HUES48 (cell line): ENCODE measurements around the gene GPR17.

Source experiments
- H3K27ac ChIP-seq: one replicate; pipeline ENCODE4 v1.7.0; 2013; ENCODE audit warnings: low read depth, low read length, inconsistent platforms
- H3K27me3 ChIP-seq: 2 replicates; pipeline ENCODE4 v1.6.1; 2013; ENCODE audit warnings: mild to moderate bottlenecking, low read length; ENCODE audit not compliant: control insufficient read depth, insufficient read depth
- H3K36me3 ChIP-seq: 2 replicates; pipeline ENCODE4 v1.6.1; 2013; ENCODE audit warnings: low read length; ENCODE audit not compliant: control insufficient read depth, insufficient read depth
- H3K4me1 ChIP-seq: 2 replicates; pipeline ENCODE4 v1.6.1; 2013; ENCODE audit warnings: mild to moderate bottlenecking, low read length; ENCODE audit not compliant: control insufficient read depth, insufficient read depth
- H3K4me3 ChIP-seq: 2 replicates; pipeline ENCODE4 v1.5.1; 2013; ENCODE audit warnings: mild to moderate bottlenecking, low read depth, low read length
- H3K9ac ChIP-seq: 2 replicates; pipeline ENCODE4 v1.6.1; 2013; ENCODE audit warnings: mild to moderate bottlenecking, low read depth, low read length, moderate library complexity
- H3K9me3 ChIP-seq: 2 replicates; pipeline ENCODE4 v1.6.1; 2013; ENCODE audit warnings: low read length; ENCODE audit not compliant: control insufficient read depth, insufficient read depth

GPR17 gene

DNA sequence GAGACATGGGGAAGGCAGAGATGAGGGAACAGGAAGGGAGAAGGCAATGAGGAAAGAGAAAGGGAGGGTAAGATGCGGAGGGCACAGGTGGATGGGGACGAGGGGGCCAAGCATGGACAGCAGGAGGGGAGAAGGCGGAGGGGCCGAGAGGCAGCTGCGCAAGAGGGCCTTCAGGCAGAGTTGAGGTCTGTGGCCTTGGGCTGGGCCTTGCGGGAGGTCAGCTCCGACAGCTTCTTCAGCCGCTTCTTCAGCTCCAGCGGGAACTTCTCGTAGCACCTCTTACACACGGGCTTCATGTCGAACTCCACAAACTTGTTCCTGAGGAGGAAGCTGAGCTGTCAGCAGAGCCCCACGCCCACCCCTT, 6.9 kb upstream of the GPR17 start:
- no peak overlapping the region for H3K4me3 ChIP-seq
- no peak overlapping the region for H3K9ac ChIP-seq
- no peaks in the 10 kb centered on the region for H3K36me3 ChIP-seq
- H3K4me1 ChIP-seq: peaks cover 14% of the 10 kb centered on the region
- no peaks in the 10 kb centered on the region for H3K27me3 ChIP-seq
- no peaks in the 10 kb centered on the region for H3K9me3 ChIP-seq
- no peak overlapping the region for H3K27ac ChIP-seq

DNA sequence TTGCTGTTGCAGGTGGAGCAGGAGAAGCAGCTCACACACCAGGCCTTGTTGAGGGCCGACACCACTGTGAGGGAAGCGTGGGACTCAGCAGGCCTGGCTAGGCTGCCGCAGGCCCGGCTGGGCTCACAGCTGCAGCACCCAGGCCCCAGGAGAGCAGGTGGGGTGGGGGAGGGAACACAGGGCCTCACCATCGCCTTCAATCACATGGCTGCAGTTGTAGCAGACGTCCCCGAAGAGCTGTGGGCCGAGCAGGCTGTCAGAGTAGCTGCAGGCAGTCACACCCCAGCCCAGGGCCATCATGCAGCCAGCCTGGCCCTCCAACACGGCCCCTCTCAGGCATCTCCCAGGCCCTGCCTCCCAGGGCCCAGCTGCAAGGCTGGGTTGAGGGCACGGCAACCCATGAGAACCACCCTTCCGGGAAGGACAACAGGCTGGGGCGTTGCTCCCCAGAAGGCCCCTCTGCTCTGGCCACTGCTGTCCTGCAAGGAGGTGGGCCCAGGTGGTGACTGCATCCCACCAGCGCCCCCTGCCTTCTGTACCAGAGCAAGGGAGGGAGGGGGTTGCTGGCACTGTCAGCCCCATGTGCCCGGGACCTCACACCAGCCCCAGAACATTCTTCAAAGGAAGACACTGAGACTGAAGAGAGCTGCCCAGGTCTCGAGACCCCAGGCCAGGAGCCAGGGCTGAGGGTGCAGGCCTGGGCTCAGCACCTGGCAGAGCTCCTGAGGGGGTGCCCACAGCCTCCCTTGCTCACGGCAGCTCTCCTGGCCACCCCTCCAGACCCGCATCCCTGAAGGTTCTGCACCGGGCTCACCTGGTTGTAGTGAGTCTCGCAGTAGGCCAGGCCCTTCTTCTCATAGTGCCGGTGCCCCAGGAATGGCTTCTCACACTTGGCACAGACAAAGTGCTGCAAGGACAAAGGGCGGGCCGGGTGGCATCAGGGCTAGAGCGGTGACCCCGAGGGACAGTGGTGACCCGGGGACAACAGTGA, 5.6 kb upstream of the GPR17 start:
- H3K4me1 ChIP-seq: peaks cover 14% of the 10 kb centered on the region
- no peak overlapping the region for H3K9ac ChIP-seq
- H3K36me3 ChIP-seq: no peaks in the 10 kb centered on the region
- H3K9me3 ChIP-seq: no peaks in the 10 kb centered on the region
- H3K4me3 ChIP-seq: no peak overlapping the region
- no peak overlapping the region for H3K27ac ChIP-seq
- H3K27me3 ChIP-seq: no peaks in the 10 kb centered on the region

DNA sequence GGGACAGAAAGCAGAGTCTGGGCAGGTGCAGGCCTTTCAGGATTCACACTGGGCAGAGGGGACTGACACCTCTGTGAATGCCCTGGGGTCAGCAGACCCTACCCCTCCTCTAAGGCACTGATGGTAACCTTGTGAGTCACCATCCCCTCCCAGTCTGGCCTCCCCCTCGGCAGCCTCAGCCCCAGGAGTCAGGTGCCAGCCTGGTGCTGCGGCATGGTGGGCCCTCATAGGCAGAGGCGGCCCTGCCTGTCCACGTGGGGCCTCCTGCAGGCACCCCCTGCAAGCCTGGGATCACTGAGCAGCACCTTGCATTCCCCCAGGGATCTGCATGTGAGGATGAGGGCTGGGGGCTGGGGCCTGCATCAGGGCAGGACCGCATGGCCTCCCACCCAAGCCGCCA, 4.8 kb upstream of the GPR17 start:
- H3K9me3 ChIP-seq: no peaks in the 10 kb centered on the region
- H3K36me3 ChIP-seq: no peaks in the 10 kb centered on the region
- H3K27me3 ChIP-seq: no peaks in the 10 kb centered on the region
- H3K4me3 ChIP-seq: no peak overlapping the region
- no peak overlapping the region for H3K9ac ChIP-seq
- H3K4me1 ChIP-seq: peaks cover 14% of the 10 kb centered on the region
- no peak overlapping the region for H3K27ac ChIP-seq

DNA sequence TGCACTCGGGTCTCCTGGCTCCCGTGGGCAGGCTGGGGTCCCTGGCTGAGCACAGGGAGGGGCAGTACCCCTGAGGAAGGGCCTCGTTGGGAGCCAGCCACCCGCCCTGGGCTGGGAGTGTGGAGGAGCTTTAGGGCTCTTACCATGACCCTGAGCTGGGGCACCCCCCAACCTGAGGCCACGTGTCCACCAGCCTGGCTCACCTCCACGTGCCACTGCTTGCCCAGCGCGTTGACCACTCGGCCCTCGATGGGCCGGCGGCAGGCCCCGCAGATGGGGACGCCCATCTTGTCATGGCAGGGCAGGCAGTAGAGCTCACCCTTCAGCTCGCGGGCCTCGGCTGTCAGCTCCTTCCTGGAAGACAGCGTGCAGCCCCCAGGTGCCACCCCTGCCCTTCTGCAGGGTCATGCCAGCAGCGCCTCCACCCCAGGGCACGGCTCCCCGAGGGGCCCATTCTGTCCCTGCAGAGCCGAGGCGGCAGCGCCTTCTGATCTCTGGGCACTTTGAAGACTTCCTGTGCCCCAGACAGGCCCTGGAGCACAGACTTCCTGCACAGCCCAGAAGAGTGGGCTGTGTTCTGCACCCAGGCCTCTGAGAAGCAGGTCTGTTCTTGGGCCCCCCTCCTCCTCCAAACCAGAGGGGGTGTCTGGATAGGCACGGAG, 4.0 kb upstream of the GPR17 start:
- H3K36me3 ChIP-seq: no peaks in the 10 kb centered on the region
- H3K27me3 ChIP-seq: no peaks in the 10 kb centered on the region
- no peak overlapping the region for H3K27ac ChIP-seq
- H3K4me3 ChIP-seq: no peak overlapping the region
- peaks cover 13% of the 10 kb centered on the region for H3K4me1 ChIP-seq
- no peaks in the 10 kb centered on the region for H3K9me3 ChIP-seq
- no peak overlapping the region for H3K9ac ChIP-seq

DNA sequence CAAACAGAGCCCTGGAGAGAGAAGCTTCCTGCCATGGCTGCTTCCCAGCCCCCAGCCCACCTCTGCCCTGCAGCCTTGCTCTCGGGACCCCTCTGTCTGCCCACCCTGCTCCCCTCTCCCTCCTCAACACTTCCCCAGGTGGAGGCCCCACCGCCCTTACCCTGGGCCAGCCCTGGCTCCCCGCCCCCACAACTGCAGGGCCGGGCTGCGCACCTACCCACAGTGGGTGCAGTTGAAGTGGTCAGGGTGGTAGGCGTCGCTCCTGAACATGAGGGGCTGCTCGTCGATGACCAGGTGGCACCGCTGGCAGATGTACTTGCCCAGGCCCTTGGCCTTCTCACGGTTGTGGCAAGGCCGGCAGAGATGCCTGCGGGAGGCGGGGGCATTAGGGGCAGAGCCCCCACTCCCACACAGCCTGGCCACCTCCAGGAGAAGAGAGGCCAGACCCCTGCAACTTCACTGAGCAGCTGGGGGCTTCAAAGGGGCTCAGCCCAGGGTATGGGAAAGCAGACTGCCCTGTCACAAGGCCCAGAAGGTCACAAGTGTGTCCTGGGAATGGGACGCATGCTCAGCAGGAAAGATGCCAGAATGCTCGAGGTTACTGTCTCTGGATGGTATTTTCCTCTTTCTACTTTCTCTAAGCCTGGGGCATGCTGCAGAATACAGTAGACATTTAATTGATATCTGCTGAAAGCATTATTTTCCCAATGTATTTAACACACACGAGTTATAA, 3.1 kb upstream of the GPR17 start:
- H3K9me3 ChIP-seq: no peaks in the 10 kb centered on the region
- H3K9ac ChIP-seq: no peak overlapping the region
- no peaks in the 10 kb centered on the region for H3K36me3 ChIP-seq
- no peak overlapping the region for H3K27ac ChIP-seq
- H3K4me3 ChIP-seq: no peak overlapping the region
- H3K27me3 ChIP-seq: no peaks in the 10 kb centered on the region
- peaks cover 4% of the 10 kb centered on the region for H3K4me1 ChIP-seq

DNA sequence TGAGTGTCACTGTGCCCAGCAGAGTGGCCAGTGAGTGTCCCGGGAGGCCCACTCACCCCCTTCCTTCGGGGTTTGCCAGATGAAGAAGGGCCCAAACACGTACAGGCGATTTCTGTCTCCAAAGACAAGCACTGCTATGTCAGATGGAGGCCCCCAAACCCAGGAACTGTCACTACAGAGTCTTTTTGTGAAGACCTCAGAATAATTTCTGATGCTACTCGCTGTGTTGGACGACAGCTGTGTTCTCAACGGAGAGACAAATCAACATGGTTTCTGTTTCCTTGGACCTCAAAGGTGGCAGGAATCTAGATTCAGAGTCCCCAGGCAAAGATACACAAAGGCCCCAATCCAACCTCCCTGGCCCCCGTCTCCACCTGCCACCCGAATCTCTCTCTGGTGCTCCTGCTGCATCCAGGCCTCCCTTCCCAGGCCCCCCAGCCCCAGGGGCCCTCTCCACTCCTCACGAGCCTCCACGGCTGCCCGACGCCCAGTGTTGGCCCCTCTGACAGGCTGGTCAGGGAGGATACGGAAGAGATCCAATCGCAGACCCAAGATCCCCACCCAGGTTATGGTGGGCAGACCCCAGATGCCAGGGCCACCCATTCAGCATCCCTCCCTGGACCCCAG, 2.4 kb upstream of the GPR17 start:
- Histone ChIP-seq H3K4me3 (no peak overlapping the region), H3K27me3 (no peaks in the 10 kb centered on the region), H3K9me3 (no peaks in the 10 kb centered on the region), H3K9ac (no peak overlapping the region), H3K4me1 (no peaks in the 10 kb centered on the region; the same call in 1 of the 2 replicates), H3K27ac (no peak overlapping the region), H3K36me3 (no peaks in the 10 kb centered on the region)

DNA sequence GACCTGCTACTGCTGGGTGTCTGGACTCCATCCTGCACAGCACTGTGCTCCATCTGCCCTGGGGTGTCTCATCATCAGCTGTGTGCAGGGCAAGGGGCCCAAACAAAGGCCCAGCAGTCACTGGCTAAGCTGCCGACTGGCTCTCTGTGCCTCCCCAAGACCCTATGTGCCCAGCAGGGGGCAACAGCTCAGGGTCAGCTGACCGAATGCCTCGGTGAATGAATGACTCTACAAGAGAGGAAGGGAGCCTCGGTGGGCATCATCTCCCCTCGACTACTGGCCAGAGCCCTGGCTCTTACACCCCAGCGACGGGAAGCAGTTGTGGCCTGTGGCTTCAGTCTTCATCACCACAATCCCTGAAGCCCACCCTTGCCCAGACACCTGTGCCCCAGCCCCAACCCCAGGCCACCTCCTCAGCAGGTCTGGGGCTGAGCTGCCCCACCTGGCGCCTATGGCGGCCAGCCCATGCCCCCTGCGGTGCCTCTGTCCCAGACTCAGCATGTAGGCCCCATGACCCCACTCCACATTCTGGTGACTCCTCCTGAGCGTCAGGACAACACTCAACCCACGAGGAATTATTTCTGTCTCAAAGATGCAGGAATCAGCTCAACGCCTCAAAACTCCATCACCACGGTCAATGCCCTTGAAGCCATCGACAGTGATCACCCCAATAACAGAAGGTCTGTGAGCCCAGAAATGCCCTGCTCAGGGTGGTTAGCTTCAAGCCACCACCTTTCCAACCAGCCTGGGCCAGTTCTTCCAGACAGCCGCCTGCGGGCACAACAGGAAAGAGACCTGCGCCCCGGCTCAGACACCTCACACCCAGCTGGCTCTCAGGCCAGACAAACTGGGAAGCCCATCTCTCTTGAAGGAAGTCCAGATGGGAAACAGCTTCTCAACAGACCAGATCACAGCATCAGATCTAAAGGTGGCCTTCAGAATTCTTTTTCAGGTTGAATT, 1.6 kb upstream of the GPR17 start:
- Histone ChIP-seq H3K27ac (no peak overlapping the region), H3K4me1 (no peaks in the 10 kb centered on the region), H3K9ac (no peak overlapping the region)

DNA sequence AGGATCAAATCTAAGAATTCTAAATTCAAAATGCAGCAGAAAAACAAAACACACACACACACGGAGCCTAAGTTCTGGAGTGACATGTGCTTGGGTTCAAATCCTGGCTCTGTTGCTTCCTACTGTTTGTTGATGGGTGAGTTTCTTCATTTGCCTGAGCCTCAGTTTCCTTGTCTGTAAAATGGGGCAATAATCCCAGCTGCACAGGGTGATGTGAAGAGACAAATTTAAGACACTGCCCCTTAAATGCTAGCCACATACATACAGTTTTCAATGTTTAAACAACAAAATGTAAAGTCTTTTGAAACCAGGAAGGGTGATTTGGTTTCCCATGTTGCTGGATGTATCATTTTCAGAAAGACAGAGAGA, 943 bp upstream of the GPR17 start:
- Histone ChIP-seq H3K4me3 (no peak overlapping the region), H3K4me1 (no peaks in the 10 kb centered on the region), H3K27ac (no peak overlapping the region), H3K36me3 (no peaks in the 10 kb centered on the region), H3K27me3 (no peaks in the 10 kb centered on the region), H3K9ac (no peak overlapping the region), H3K9me3 (no peaks in the 10 kb centered on the region)

More for the DNA sequence above, 1.6 kb upstream of the GPR17 start:
- Histone ChIP-seq H3K36me3 (no peaks in the 10 kb centered on the region), H3K27me3 (no peaks in the 10 kb centered on the region), H3K4me3 (no peak overlapping the region), H3K9me3 (no peaks in the 10 kb centered on the region)

DNA sequence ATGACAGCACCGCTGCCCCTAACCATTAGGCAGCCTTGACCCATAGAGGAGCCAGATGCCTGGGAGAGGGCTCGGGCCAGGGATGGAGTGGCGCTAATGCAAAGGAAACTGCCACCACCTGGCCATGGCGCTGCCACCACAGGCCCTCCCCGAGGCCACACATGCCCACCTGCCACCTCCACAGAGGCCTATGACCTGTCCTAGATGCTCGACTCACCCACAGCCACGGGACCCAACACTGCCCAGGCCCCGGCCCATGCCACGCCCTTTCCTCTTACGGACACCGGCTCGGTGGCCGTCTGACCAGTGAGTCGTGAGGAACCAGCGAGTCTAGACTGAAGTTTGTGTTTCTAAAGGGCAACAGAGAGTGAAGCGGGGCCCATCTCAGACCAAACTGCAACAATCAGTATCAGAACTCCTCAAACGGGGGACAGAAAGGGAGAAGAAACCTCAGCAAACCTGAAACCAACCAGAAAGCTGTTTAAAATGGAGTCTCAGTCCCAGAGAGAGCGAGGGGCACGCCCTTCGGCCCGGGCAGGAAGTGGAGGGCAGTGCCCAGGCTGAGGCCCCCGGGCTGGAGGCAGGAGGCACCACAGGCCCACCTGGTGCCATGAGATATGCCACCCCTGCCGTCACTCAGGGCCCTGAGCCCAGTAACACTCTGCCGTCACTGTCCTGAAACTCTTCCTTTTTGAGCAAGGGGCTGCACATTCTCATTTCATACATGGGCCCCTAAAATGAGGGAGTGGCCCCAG, 711 bp downstream of the GPR17 start:
- no peaks in the 10 kb centered on the region for H3K27me3 ChIP-seq
- H3K9ac ChIP-seq: no peak overlapping the region
- no peaks in the 10 kb centered on the region for H3K9me3 ChIP-seq
- no peaks in the 10 kb centered on the region for H3K36me3 ChIP-seq
- no peak overlapping the region for H3K27ac ChIP-seq
- no peak overlapping the region for H3K4me3 ChIP-seq
- H3K4me1 ChIP-seq: no peaks in the 10 kb centered on the region
